BE2C (cell line): ENCODE data around the gene SPPL3.

Source experiments
- DNase-seq: peaks from one replicate; pipeline ENCODE4 v3.0.0-alpha.2; 2020
- H3K27me3 ChIP-seq: fragments of 250-450 bp; sonication (Bioruptor Pico); 2 replicates; pipeline ENCODE4 v1.5.1; 2020; ENCODE audit warnings: mild to moderate bottlenecking
- H3K36me3 ChIP-seq: fragments of 250-450 bp; sonication (Bioruptor Pico); 2 replicates; pipeline ENCODE4 v1.5.1; 2020; ENCODE audit warnings: mild to moderate bottlenecking
- H3K4me1 ChIP-seq: fragments of 250-450 bp; sonication (Bioruptor Pico); 2 replicates; pipeline ENCODE4 v1.5.1; 2020
- H3K4me3 ChIP-seq: 2 replicates; pipeline ENCODE4 v1.5.1; 2011; ENCODE audit warnings: low read depth, low read length
- H3K9me3 ChIP-seq: fragments of 250-450 bp; sonication (Bioruptor Pico); 2 replicates; pipeline ENCODE4 v1.5.1; 2020
- CTCF ChIP-seq: IDR thresholded peaks from 2 replicates; pipeline ENCODE4 v1.5.1; 2012; ENCODE audit warnings: mild to moderate bottlenecking, low read depth, low read length

SPPL3 gene

GRCh38 chr12:120713861-120714482, 190.2 kb downstream of the SPPL3 start:
- no peaks in the 10 kb centered on the region for H3K27me3 ChIP-seq
- peaks cover 27% of the 10 kb centered on the region for H3K4me1 ChIP-seq
- H3K9me3 ChIP-seq: no peaks in the 10 kb centered on the region
- TF ChIP-seq CTCF: peak; percentile 96
- peak; percentile 85 for DNase-seq
- H3K4me3 ChIP-seq: no peak overlapping the region
- peaks cover 52% of the 10 kb centered on the region for H3K36me3 ChIP-seq

- no peak for DNase-seq
- H3K4me1 ChIP-seq: peaks cover 23% of the 10 kb centered on the region
- TF ChIP-seq CTCF: no peak
- no peak overlapping the region for H3K4me3 ChIP-seq
- no peaks in the 10 kb centered on the region for H3K27me3 ChIP-seq
- peaks cover 40% of the 10 kb centered on the region for H3K36me3 ChIP-seq
- no peaks in the 10 kb centered on the region for H3K9me3 ChIP-seq
Observed at GRCh38 chr12:120712610-120713009, 191.5 kb downstream of the SPPL3 start.
